HepG2 (cell line): Measurements from ENCODE around the gene ANAPC16. TPM values are rescaled to one million over a fixed set of nuclear protein-coding genes. Genes with fewer than 3 reads are reported as not detected.
A peak's percentile ranks its signal among the peaks of the same experiment; 100 is the strongest.

Experiments used
- BHLHE40 ChIP-seq: IDR thresholded peaks from 2 replicates; pipeline ENCODE4 v1.6.1; 2011; ENCODE audit warnings: low read length, improper control_type of control experiment
- CHCHD3 ChIP-seq: sonication (generic); formaldehyde crosslinking; IDR thresholded peaks from 2 replicates; pipeline ENCODE4 v1.8.0; 2022; ENCODE audit warnings: mild to moderate bottlenecking, missing genetic modification reagents, moderate library complexity
- EEA1 ChIP-seq: sonication (generic); formaldehyde crosslinking; IDR thresholded peaks from 2 replicates; pipeline ENCODE4 v1.5.1; 2020; ENCODE audit warnings: mild to moderate bottlenecking, missing genetic modification reagents, borderline replicate concordance
- EHMT2 ChIP-seq: fragments of 200-600 bp; sonication (generic); IDR thresholded peaks from 2 replicates; pipeline ENCODE4 v1.7.0; 2017; ENCODE audit warnings: antibody characterized with exemption, low read depth, low read length, borderline replicate concordance
- EP300 ChIP-seq, 3 experiments: sonication (generic) in 1 of 3; formaldehyde crosslinking in 1 of 3; IDR thresholded peaks; 2 replicates each; pipeline versions ENCODE4 v1.5.1 to v1.6.1; 2011 to 2020; ENCODE audit warnings: low read depth in 2 of 3, low read length in 2 of 3, borderline replicate concordance in 1 of 3, improper control_type of control experiment in 1 of 3, mild to moderate bottlenecking in 1 of 3, missing genetic modification reagents in 1 of 3, moderate library complexity in 1 of 3
- FOXA1 ChIP-seq, 2 experiments: fragments of 450-650 bp in 1 of 2; sonication (generic) in 1 of 2; formaldehyde crosslinking in 1 of 2; IDR thresholded peaks; 2 replicates each; pipeline versions ENCODE4 v1.4.0 to v1.6.1; 2016 to 2020; ENCODE audit warnings: missing genetic modification reagents in 1 of 2
- IRX3 ChIP-seq: sonication (generic); formaldehyde crosslinking; IDR thresholded peaks from 2 replicates; pipeline ENCODE4 v1.8.1; 2023; ENCODE audit warnings: mild to moderate bottlenecking, low read depth, missing genetic modification reagents, borderline replicate concordance
- KAT8 ChIP-seq: IDR thresholded peaks from 2 replicates; pipeline ENCODE4 v1.6.1; 2016; ENCODE audit warnings: missing genetic modification reagents, missing compliant biosample characterization
- KMT2A ChIP-seq: sonication (generic); formaldehyde crosslinking; IDR thresholded peaks from 2 replicates; pipeline ENCODE4 v1.4.0; 2020; ENCODE audit warnings: missing genetic modification reagents
- NFE2 ChIP-seq: sonication (generic); formaldehyde crosslinking; IDR thresholded peaks from 2 replicates; pipeline ENCODE4 v1.4.0; 2020; ENCODE audit warnings: missing genetic modification reagents
- PAF1 ChIP-seq: IDR thresholded peaks from 2 replicates; pipeline ENCODE4 v1.6.1; 2016; ENCODE audit warnings: missing genetic modification reagents, missing compliant biosample characterization
- PCBP2 ChIP-seq: fragments of 200-400 bp; formaldehyde crosslinking; optimal IDR thresholded peaks from 2 replicates; pipeline ENCODE3; 2018; ENCODE audit warnings: low read length, low read depth; ENCODE audit not compliant: poor library complexity, severe bottlenecking
- ZNF30 ChIP-seq: sonication (generic); formaldehyde crosslinking; IDR thresholded peaks from 2 replicates; pipeline ENCODE4 v1.5.0; 2020; ENCODE audit warnings: mild to moderate bottlenecking, missing genetic modification reagents
- ZNF468 ChIP-seq: sonication (generic); formaldehyde crosslinking; IDR thresholded peaks from 2 replicates; pipeline ENCODE4 v1.8.0; 2022; ENCODE audit warnings: mild to moderate bottlenecking, moderate library complexity, missing genetic modification reagents
- ZNF644 ChIP-seq: IDR thresholded peaks from 2 replicates; pipeline ENCODE4 v1.6.1; 2016; ENCODE audit warnings: low read depth
- ZNF749 ChIP-seq: sonication (generic); formaldehyde crosslinking; IDR thresholded peaks from 2 replicates; pipeline ENCODE4 v1.8.0; 2022; ENCODE audit warnings: mild to moderate bottlenecking, missing genetic modification reagents, moderate library complexity, borderline replicate concordance
- ZNF777 ChIP-seq: sonication (generic); formaldehyde crosslinking; IDR thresholded peaks from 2 replicates; pipeline ENCODE4 v1.4.0; 2020; ENCODE audit warnings: missing genetic modification reagents
- polyA plus RNA-seq, 8 experiments: library from polyadenylated mRNA; depleted of rRNA in 3 of 8; stranded (reverse) in 7 of 8; unstranded in 1 of 8; fragments of >200 nt; fragmentation: Illumina TruSeq in 4 of 8; extraction: Trizol in 4 of 8; gene quantifications; 2 replicates each; pipeline versions ENCODE4 v1.2.1 to v1.2.3, GENCODE V29; 2011 to 2016; ENCODE audit warnings: low read depth in 4 of 8, missing spikeins in 1 of 8, mixed read lengths in 1 of 8; ENCODE audit not compliant: insufficient read depth in 1 of 8
- total RNA-seq, 5 experiments: library from RNA; depleted of rRNA; stranded (reverse); fragments of >200 nt; fragmentation: Illumina TruSeq; extraction: Trizol; gene quantifications; 2 replicates each; pipeline ENCODE4 v1.2.3, GENCODE V29; 2016; ENCODE audit warnings: low read depth in 1 of 5
- TF ChIP-seq, protein P1 (sequence below): sonication (generic); formaldehyde crosslinking; IDR thresholded peaks from 2 replicates; pipeline ENCODE4 v1.4.0; 2020; ENCODE audit warnings: missing genetic modification reagents
- TF ChIP-seq, protein P2 (sequence below): IDR thresholded peaks from 2 replicates; pipeline ENCODE4 v1.6.1; 2016; ENCODE audit warnings: missing genetic modification reagents, missing compliant biosample characterization
- TF ChIP-seq, protein P3 (sequence below): sonication (generic); formaldehyde crosslinking; IDR thresholded peaks from 2 replicates; pipeline ENCODE4 v1.8.1; 2023; ENCODE audit warnings: mild to moderate bottlenecking, moderate library complexity, missing genetic modification reagents
- TF ChIP-seq, protein P4 (sequence below): sonication (generic); formaldehyde crosslinking; IDR thresholded peaks from 2 replicates; pipeline ENCODE4 v1.4.0; 2020; ENCODE audit warnings: missing genetic modification reagents, mild to moderate bottlenecking, borderline replicate concordance
- TF ChIP-seq, protein P5 (sequence below): sonication (generic); formaldehyde crosslinking; IDR thresholded peaks from 2 replicates; pipeline ENCODE4 v1.4.0; 2020; ENCODE audit warnings: missing genetic modification reagents, borderline replicate concordance

Gene ANAPC16
- total and polyA plus RNA-seq, 2 of the 13 experiments (the other 11 are each of a cell fraction or from before 2014, with no cell fraction given): 74.8 to 89.4 TPM

DNA sequence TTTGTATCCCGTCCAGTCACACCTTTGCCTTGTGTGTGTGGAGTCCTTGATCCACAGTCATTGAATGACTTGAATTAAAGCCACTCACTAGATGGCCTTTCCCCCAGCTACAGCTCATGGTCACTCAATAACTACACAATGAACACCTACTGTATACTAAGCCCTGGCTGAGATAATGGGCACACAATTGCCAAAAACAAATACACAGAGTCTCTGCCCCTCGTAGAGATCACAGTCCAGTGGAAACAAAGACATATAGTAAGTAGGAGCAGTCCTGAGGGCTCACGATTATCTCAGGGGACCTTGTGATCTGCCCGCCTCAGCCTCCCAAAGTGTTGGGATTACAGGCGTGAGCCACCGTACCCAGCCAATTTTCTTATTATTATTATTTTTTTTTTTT lies 35.8 kb downstream of the ANAPC16 start (continued):
- no peak for TF ChIP-seq CHCHD3
- TF ChIP-seq, protein P1, sequence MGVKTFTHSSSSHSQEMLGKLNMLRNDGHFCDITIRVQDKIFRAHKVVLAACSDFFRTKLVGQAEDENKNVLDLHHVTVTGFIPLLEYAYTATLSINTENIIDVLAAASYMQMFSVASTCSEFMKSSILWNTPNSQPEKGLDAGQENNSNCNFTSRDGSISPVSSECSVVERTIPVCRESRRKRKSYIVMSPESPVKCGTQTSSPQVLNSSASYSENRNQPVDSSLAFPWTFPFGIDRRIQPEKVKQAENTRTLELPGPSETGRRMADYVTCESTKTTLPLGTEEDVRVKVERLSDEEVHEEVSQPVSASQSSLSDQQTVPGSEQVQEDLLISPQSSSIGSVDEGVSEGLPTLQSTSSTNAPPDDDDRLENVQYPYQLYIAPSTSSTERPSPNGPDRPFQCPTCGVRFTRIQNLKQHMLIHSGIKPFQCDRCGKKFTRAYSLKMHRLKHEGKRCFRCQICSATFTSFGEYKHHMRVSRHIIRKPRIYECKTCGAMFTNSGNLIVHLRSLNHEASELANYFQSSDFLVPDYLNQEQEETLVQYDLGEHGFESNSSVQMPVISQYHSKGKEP: no peak
- TF ChIP-seq, protein P2, sequence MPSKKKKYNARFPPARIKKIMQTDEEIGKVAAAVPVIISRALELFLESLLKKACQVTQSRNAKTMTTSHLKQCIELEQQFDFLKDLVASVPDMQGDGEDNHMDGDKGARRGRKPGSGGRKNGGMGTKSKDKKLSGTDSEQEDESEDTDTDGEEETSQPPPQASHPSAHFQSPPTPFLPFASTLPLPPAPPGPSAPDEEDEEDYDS (CRISPR knock-in tag): peak; percentile 50; the same call in 1 of the 2 replicates
- TF ChIP-seq ZNF30 (CRISPR knock-in tag): no peak
- TF ChIP-seq, protein P3, sequence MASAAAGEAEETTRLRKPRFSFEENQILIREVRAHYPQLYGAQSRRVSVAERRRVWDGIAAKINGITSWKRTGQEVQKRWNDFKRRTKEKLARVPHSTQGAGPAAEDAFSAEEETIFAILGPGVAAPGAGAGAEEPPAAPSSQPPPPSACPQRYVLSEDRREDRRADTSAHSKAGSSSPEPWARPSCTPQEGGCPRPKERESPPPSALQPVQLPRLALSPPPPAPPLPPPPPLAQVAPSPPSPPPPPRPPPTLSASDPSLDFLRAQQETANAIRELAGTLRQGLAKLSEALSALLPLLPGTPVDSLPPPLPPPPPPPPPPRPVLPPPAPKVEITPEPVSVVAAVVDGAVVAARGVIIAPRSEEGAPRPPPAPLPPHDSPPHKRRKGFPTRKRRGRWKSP: no peak
- TF ChIP-seq ZNF468 (CRISPR knock-in tag): no peak
- no peak for TF ChIP-seq FOXA1 (IDR thresholded peaks at IDR 0.05)
- peak; percentile 74 for TF ChIP-seq FOXA1 (CRISPR knock-in tag; IDR thresholded peaks at IDR 0.05)
- 0 out of 2 replicates have a peak, but pooled peaks have one; percentile 40 for TF ChIP-seq ZNF644 (CRISPR knock-in tag)
- no peak for TF ChIP-seq KMT2A (CRISPR knock-in tag)
- no peak for TF ChIP-seq PAF1
- TF ChIP-seq EP300 (IDR thresholded peaks at IDR 0.05; ENCODE audit: low read depth in 2 of 2, low read length in 2 of 2): peak in 1 of 2 experiments; percentile 78; a peak in 2 of 4 replicates
- TF ChIP-seq EP300 (CRISPR knock-in tag; IDR thresholded peaks at IDR 0.05; ENCODE audit: borderline replicate concordance): 0 out of 2 replicates have a peak, but pooled peaks have one; percentile 46
- no peak for TF ChIP-seq EEA1
- TF ChIP-seq PCBP2: no peak
- TF ChIP-seq NFE2: no peak
- TF ChIP-seq ZNF777 (CRISPR knock-in tag): no peak
- 0 out of 2 replicates have a peak, but pooled peaks have one; percentile 29 for TF ChIP-seq EHMT2
- no peak for TF ChIP-seq IRX3 (CRISPR knock-in tag)
- TF ChIP-seq BHLHE40: no peak
- no peak for TF ChIP-seq ZNF749 (CRISPR knock-in tag)
- TF ChIP-seq, protein P4, sequence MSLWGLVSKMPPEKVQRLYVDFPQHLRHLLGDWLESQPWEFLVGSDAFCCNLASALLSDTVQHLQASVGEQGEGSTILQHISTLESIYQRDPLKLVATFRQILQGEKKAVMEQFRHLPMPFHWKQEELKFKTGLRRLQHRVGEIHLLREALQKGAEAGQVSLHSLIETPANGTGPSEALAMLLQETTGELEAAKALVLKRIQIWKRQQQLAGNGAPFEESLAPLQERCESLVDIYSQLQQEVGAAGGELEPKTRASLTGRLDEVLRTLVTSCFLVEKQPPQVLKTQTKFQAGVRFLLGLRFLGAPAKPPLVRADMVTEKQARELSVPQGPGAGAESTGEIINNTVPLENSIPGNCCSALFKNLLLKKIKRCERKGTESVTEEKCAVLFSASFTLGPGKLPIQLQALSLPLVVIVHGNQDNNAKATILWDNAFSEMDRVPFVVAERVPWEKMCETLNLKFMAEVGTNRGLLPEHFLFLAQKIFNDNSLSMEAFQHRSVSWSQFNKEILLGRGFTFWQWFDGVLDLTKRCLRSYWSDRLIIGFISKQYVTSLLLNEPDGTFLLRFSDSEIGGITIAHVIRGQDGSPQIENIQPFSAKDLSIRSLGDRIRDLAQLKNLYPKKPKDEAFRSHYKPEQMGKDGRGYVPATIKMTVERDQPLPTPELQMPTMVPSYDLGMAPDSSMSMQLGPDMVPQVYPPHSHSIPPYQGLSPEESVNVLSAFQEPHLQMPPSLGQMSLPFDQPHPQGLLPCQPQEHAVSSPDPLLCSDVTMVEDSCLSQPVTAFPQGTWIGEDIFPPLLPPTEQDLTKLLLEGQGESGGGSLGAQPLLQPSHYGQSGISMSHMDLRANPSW (CRISPR knock-in tag): no peak
- TF ChIP-seq KAT8 (CRISPR knock-in tag): 0 out of 2 replicates have a peak, but pooled peaks have one; percentile 37
- TF ChIP-seq, protein P5, sequence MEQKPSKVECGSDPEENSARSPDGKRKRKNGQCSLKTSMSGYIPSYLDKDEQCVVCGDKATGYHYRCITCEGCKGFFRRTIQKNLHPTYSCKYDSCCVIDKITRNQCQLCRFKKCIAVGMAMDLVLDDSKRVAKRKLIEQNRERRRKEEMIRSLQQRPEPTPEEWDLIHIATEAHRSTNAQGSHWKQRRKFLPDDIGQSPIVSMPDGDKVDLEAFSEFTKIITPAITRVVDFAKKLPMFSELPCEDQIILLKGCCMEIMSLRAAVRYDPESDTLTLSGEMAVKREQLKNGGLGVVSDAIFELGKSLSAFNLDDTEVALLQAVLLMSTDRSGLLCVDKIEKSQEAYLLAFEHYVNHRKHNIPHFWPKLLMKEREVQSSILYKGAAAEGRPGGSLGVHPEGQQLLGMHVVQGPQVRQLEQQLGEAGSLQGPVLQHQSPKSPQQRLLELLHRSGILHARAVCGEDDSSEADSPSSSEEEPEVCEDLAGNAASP: peak; percentile 49; the same call in 1 of the 2 replicates
